Activated CD8-positive, alpha-beta T cell treated with anti-CD3 and anti-CD28 coated beads for 36 hours (primary cell): Measurements from ENCODE around the gene CACNG8. TPM values are rescaled to one million over a fixed set of nuclear protein-coding genes. Genes with fewer than 3 reads are reported as not detected.

Experiments used
- ATAC-seq: fragments of 200-7000 bp; cut with Tn5 transposase; one replicate; pipeline ENCODE4 v1.10.0; 2021; ENCODE audit warnings: mild to moderate bottlenecking, moderate library complexity
- CTCF ChIA-PET: fragments of 350-600 bp; sonication (Branson Sonifier 250); formaldehyde crosslinking; loops from one replicate; lab custom pipeline; 2021; ENCODE audit warnings: antibody characterized with exemption; lab: Charles Lee
- POLR2A ChIA-PET: fragments of 350-600 bp; sonication (Branson Sonifier 250); formaldehyde crosslinking; loops from one replicate; lab custom pipeline; 2021; ENCODE audit warnings: antibody characterized with exemption; lab: Charles Lee
- DNase-seq: peaks from one replicate; pipeline ENCODE4 v3.0.0-alpha.2; 2020
- H3K27ac Mint-ChIP-seq: one replicate; pipeline ENCODE4 v1.8.0; 2021; ENCODE audit warnings: mild to moderate bottlenecking, mixed read lengths
- H3K27me3 Mint-ChIP-seq: one replicate; pipeline ENCODE4 v1.8.0; 2021; ENCODE audit warnings: mixed read lengths
- H3K36me3 Mint-ChIP-seq: one replicate; pipeline ENCODE4 v1.8.0; 2021; ENCODE audit warnings: low read depth, mixed read lengths
- H3K4me1 Mint-ChIP-seq: one replicate; pipeline ENCODE4 v1.8.0; 2021; ENCODE audit warnings: low read depth, mixed read lengths
- H3K4me3 Mint-ChIP-seq: one replicate; pipeline ENCODE4 v1.8.0; 2021; ENCODE audit warnings: mild to moderate bottlenecking, moderate library complexity, mixed read lengths
- H3K9me3 Mint-ChIP-seq: one replicate; pipeline ENCODE4 v1.8.0; 2021; ENCODE audit warnings: mixed read lengths
- intact Hi-C: fragments of 100-400 bp; cut with micrococcal nuclease; formaldehyde crosslinking; loops from one replicate; pipeline ENCODE4 v1.10.0; 2022
- total RNA-seq, 2 experiments: library from RNA; stranded (reverse); gene quantifications; one replicate each; pipeline ENCODE4 v1.2.3, GENCODE V29; 2021
- TF ChIP-seq, protein P1 (sequence below): fragments of 200-600 bp; IDR thresholded peaks from one replicate; pipeline ENCODE4 v1.8.0; 2022; ENCODE audit warnings: antibody characterized with exemption, mild to moderate bottlenecking

The CACNG8 gene
- total RNA-seq, 2 experiments from 2014 or later = not detected

DNA sequence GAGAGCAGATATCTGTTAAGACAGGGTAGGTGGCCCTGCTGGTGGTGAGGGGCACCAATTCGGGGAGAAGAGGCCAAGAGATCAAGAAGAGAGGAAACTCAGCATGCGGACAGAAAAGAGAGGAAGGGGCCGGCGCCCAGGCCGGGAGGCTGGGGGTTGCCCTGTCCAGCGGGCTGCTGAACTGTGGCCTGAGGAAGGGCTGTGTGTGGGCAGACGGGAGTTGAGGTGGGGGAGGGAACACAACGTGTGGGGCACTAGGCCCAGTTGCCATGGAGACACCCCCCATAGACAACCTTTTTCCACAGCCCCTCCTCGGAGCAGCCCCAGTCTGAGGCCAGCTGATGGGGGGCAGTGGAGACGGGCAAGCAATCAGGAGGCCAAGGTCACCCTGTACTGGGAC, 2.5 kb upstream of the CACNG8 start:
- H3K4me1 Mint-ChIP-seq = peaks cover 2% of the 10 kb centered on the region
- intact Hi-C loops = no loop called here
- ChIA-PET CTCF (no interaction called here), POLR2A (no interaction called here)
- no peak for DNase-seq
- no peak overlapping the region for H3K4me3 Mint-ChIP-seq
- H3K27ac Mint-ChIP-seq = no peak overlapping the region
- no peaks in the 10 kb centered on the region for H3K9me3 Mint-ChIP-seq
- TF ChIP-seq, protein P1, sequence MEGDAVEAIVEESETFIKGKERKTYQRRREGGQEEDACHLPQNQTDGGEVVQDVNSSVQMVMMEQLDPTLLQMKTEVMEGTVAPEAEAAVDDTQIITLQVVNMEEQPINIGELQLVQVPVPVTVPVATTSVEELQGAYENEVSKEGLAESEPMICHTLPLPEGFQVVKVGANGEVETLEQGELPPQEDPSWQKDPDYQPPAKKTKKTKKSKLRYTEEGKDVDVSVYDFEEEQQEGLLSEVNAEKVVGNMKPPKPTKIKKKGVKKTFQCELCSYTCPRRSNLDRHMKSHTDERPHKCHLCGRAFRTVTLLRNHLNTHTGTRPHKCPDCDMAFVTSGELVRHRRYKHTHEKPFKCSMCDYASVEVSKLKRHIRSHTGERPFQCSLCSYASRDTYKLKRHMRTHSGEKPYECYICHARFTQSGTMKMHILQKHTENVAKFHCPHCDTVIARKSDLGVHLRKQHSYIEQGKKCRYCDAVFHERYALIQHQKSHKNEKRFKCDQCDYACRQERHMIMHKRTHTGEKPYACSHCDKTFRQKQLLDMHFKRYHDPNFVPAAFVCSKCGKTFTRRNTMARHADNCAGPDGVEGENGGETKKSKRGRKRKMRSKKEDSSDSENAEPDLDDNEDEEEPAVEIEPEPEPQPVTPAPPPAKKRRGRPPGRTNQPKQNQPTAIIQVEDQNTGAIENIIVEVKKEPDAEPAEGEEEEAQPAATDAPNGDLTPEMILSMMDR = no peak
- no peak for ATAC-seq
- H3K27me3 Mint-ChIP-seq = peaks cover 66% of the 10 kb centered on the region
- H3K36me3 Mint-ChIP-seq = no peaks in the 10 kb centered on the region

DNA sequence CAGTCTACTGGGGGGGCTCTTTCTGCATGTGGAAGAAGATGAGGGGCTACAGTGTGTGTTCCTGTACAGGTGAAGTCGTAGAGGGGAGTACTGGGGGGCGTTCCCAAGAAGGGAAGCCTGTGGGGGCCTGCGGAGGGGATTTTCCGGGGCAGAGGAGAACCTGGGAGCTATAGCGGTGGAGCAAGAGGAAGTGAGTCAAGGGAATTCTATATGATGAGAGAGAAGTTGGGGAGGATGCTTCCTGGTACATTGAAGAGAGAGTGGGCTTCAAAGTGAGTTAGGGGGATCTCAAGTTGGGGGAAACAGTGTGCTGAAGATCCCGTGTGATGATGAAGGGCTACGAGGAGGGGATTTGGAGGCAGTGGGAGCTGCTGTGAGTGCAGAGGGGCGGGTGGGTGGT, 1.9 kb upstream of the CACNG8 start:
- H3K4me3 Mint-ChIP-seq = no peak overlapping the region

DNA sequence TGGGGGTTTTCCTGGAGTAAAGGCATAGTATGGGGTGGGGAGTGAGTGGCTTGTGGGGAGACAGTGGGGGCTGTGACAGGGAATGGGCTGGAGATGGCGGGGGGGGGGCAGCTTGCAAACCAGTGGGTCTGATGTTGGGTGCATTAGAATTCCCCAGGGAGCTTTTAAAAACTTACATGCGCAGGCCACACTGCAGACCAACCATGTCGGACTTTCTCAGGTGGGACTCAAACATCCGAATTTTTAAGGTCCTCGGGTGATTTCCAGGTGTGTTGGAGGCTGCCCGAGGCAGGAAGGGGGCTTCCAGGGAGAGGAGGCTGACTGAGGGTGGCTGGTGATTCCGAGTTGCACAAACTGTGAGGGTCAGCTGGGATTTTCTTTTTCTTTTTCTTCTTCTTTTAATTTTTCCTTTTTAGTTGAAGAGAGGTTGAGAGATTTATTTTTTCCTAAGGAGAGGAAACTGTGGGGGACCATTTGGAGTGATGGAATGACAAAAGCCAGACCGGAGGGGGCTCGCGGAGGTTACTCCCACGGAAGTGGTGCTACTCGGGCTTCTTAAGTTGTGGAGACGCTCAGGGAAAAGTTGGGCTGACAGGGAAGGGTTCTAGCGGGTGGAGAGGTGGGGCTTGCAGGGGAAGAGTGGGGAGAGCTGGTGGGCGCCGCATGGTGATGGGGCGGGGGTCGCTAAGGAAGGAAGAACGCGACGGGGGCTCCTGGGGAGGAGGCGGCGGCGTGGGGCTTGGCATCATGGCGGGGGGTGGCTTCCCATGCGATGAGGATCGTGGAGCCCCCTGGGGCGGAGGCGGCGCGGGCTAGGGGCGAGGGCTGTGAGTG, 997 bp upstream of the CACNG8 start:
- no peak for ATAC-seq
- Mint-ChIP-seq H3K27me3 (peaks cover 67% of the 10 kb centered on the region), H3K36me3 (no peaks in the 10 kb centered on the region), H3K4me3 (no peak overlapping the region), H3K27ac (no peak overlapping the region), H3K9me3 (no peaks in the 10 kb centered on the region), H3K4me1 (peaks cover 2% of the 10 kb centered on the region)
- intact Hi-C loops = no loop called here
- ChIA-PET CTCF (no interaction called here), POLR2A (no interaction called here)
- TF ChIP-seq, protein P1 = no peak
- DNase-seq = no peak

More for the DNA sequence above, 1.9 kb upstream of the CACNG8 start:
- Mint-ChIP-seq H3K27ac (no peak overlapping the region), H3K4me1 (peaks cover 2% of the 10 kb centered on the region), H3K27me3 (peaks cover 67% of the 10 kb centered on the region), H3K9me3 (no peaks in the 10 kb centered on the region), H3K36me3 (no peaks in the 10 kb centered on the region)
- DNase-seq = no peak
- TF ChIP-seq, protein P1 = no peak
- CTCF ChIA-PET = no interaction called here
- POLR2A ChIA-PET = no interaction called here
- intact Hi-C loops = no loop called here
- no peak for ATAC-seq

DNA sequence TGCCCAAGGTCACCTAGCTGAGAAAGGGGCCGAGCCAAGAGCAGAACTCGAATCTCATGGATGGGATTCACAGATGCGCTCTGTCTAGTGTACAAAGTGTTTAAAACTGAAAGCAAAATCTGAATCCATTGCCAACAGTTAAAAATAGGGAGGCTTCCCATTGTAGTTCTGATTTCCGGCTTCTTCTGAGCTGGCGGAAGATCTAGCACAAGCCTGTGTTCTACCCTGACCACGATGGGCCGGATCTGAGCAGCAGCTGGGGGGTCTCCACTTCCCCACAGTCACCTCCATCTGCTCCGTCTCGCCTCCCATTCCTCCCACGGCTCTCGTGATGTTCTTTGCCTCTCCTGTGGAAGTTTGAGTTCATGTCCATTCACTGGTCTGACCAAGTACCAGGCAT, 2.4 kb downstream of the CACNG8 start:
- H3K27ac Mint-ChIP-seq = no peak overlapping the region
- peaks cover 47% of the 10 kb centered on the region for H3K27me3 Mint-ChIP-seq
- POLR2A ChIA-PET = no interaction called here
- H3K4me1 Mint-ChIP-seq = no peaks in the 10 kb centered on the region
- ATAC-seq = no peak
- no peak overlapping the region for H3K4me3 Mint-ChIP-seq
- DNase-seq = no peak
- intact Hi-C loops = no loop called here
- H3K36me3 Mint-ChIP-seq = no peaks in the 10 kb centered on the region
- TF ChIP-seq, protein P1 = no peak
- no peaks in the 10 kb centered on the region for H3K9me3 Mint-ChIP-seq
- CTCF ChIA-PET = no interaction called here

DNA sequence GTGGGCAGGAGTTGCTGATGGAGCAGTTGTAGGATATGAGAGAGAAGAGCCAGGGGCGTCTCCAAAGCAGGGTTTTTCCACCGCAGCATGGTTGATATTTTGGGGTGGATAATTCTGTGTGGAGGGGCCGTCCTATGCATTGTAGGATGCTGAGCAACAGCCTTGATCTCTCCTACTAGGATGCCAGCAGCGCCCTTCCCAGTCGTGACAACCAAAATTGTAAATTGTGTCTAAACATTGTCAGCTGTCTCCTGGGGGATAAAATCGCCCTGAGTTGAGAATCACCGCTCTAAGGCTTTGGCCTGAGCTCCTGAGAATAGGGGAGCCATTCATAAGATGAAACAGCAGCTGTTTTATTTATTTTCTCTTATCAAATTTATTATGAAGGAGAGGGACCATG, 4.2 kb downstream of the CACNG8 start:
- DNase-seq = no peak
- TF ChIP-seq, protein P1 = no peak
- ATAC-seq = no peak
- intact Hi-C loops = no loop called here
- ChIA-PET CTCF (interaction anchor here (1.3 kb wide), 1 partner anchor 65 kb away, joined by 3 read pairs; no protein-coding TSS in a partner anchor), POLR2A (interaction anchor here (0.6 kb wide), 1 partner anchor 1932 kb away, joined by 3 read pairs; no protein-coding TSS in a partner anchor)
- H3K27me3 Mint-ChIP-seq = peaks cover 33% of the 10 kb centered on the region
- H3K9me3 Mint-ChIP-seq = no peaks in the 10 kb centered on the region
- no peak overlapping the region for H3K4me3 Mint-ChIP-seq
- no peaks in the 10 kb centered on the region for H3K36me3 Mint-ChIP-seq
- no peak overlapping the region for H3K27ac Mint-ChIP-seq
- no peaks in the 10 kb centered on the region for H3K4me1 Mint-ChIP-seq
